Upper lobe of left lung (tissue), 4 donors: ENCODE data around the gene IGSF9.

Experiments used
- EP300 ChIP-seq, 4 donors: sonication (generic); formaldehyde crosslinking; IDR thresholded peaks; one replicate each; pipeline ENCODE4 v1.5.1; 2017; ENCODE audit warnings: antibody characterized with exemption in 4 of 4, control low read depth in 2 of 4
- POLR2A ChIP-seq, 4 donors: fragments of 450-650 bp; IDR thresholded peaks; one replicate each; pipeline ENCODE4 v1.5.1; 2016 to 2017; ENCODE audit warnings: antibody characterized with exemption in 4 of 4, mild to moderate bottlenecking in 2 of 4
- POLR2AphosphoS5 ChIP-seq, 2 donors: sonication (generic); formaldehyde crosslinking; IDR thresholded peaks; one replicate each; pipeline ENCODE4 v1.5.1; 2017; ENCODE audit warnings: antibody characterized with exemption in 2 of 2
- TF ChIP-seq, protein P1 (sequence below), 6 experiments: fragments of 450-650 bp in 4 of 6; fragments of 200-600 bp in 2 of 6; sonication (generic) in 2 of 6; IDR thresholded peaks; one replicate each; pipeline ENCODE4 v1.5.1; 2016 to 2019; ENCODE audit warnings: antibody characterized with exemption in 6 of 6

DNA sequence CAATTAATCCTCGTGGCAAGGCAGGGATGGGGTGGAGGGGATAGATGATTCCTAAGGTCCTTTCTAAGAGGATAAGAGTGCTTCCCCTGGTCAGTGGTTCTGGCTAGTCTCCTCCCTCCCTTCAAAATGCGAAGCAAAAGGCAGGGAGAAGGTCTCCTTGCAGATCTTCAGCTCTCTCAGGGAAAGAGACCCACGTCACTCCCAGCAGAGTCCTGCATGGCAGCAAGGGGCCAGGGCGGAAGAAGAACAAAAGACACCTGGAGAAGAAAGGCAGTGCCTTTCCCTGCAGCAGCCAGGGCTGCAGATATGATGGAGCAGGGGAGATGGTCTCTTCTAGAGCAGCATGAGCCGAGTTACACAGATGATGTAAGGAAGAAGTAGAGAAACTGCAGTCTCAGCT is 38.3 kb upstream of the IGSF9 start:
- TF ChIP-seq, protein P1, sequence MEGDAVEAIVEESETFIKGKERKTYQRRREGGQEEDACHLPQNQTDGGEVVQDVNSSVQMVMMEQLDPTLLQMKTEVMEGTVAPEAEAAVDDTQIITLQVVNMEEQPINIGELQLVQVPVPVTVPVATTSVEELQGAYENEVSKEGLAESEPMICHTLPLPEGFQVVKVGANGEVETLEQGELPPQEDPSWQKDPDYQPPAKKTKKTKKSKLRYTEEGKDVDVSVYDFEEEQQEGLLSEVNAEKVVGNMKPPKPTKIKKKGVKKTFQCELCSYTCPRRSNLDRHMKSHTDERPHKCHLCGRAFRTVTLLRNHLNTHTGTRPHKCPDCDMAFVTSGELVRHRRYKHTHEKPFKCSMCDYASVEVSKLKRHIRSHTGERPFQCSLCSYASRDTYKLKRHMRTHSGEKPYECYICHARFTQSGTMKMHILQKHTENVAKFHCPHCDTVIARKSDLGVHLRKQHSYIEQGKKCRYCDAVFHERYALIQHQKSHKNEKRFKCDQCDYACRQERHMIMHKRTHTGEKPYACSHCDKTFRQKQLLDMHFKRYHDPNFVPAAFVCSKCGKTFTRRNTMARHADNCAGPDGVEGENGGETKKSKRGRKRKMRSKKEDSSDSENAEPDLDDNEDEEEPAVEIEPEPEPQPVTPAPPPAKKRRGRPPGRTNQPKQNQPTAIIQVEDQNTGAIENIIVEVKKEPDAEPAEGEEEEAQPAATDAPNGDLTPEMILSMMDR (IDR thresholded peaks at IDR 0.05): no peak
- TF ChIP-seq POLR2A (IDR thresholded peaks at IDR 0.05): no peak
- TF ChIP-seq EP300 (IDR thresholded peaks at IDR 0.05): no peak
- no peak for TF ChIP-seq POLR2AphosphoS5 (IDR thresholded peaks at IDR 0.05)
